IMR-90 (cell line): ENCODE measurements around the gene HOXD9. TPM values are rescaled to one million over a fixed set of nuclear protein-coding genes. Genes with fewer than 3 reads are reported as not detected.

Source experiments
- ATAC-seq: fragments of 200-7000 bp; cut with Tn5 transposase; 2 replicates; pipeline ENCODE4 v1.9.1; 2020; ENCODE audit warnings: low read depth, mild to moderate bottlenecking, moderate library complexity
- BruUV-seq: library from RNA; stranded (reverse); fragments of 400-500 nt; replicated peaks from 2 replicates; lab custom pipeline; 2021; lab: Mats Ljungman, UMichigan
- CTCF ChIA-PET: fragments of 300-600 bp; formaldehyde crosslinking; extraction: SDS; loops from one replicate; lab custom pipeline; 2021; ENCODE audit warnings: antibody characterized with exemption; lab: Yijun Ruan, JAX
- POLR2A ChIA-PET: fragments of 300-600 bp; sonication (Branson Sonifier 250); formaldehyde crosslinking; loops from one replicate; lab custom pipeline; 2022; ENCODE audit warnings: antibody characterized with exemption; ENCODE audit not compliant: unreplicated experiment; lab: Charles Lee
- DNase-seq: peaks from one replicate; pipeline ENCODE4 v3.0.0; 2013
- H2AFZ ChIP-seq: replicated peaks from 2 replicates; pipeline ENCODE3; 2013; ENCODE audit warnings: low read length, mild to moderate bottlenecking; ENCODE audit not compliant: poor library complexity
- H2AK5ac ChIP-seq: 2 replicates; pipeline ENCODE4 v1.6.1; 2013; ENCODE audit warnings: low read depth, low read length, inconsistent platforms
- H2AK9ac ChIP-seq: replicated peaks from 2 replicates; pipeline ENCODE3; 2013; ENCODE audit warnings: mild to moderate bottlenecking, low read depth, low read length, moderate library complexity; ENCODE audit not compliant: poor library complexity
- H2BK120ac ChIP-seq: 2 replicates; pipeline ENCODE4 v1.6.1; 2013; ENCODE audit warnings: low read depth, low read length, inconsistent platforms
- H2BK15ac ChIP-seq: 3 replicates; pipeline ENCODE4 v1.6.1; 2013; ENCODE audit warnings: low read depth, low read length, inconsistent platforms
- H2BK20ac ChIP-seq: 2 replicates; pipeline ENCODE4 v1.6.1; 2013; ENCODE audit warnings: low read depth, mild to moderate bottlenecking, inconsistent platforms, low read length, moderate library complexity
- H2BK5ac ChIP-seq: 2 replicates; pipeline ENCODE4 v1.6.1; 2013; ENCODE audit warnings: mild to moderate bottlenecking, low read depth, low read length, inconsistent platforms; ENCODE audit not compliant: poor library complexity, severe bottlenecking
- H3K14ac ChIP-seq: replicated peaks from 2 replicates; pipeline ENCODE4 v1.6.1; 2013; ENCODE audit warnings: low read depth, low read length, inconsistent platforms
- H3K18ac ChIP-seq: 2 replicates; pipeline ENCODE4 v1.6.1; 2013; ENCODE audit warnings: low read depth, low read length, control low read depth
- H3K23ac ChIP-seq: 2 replicates; pipeline ENCODE4 v1.6.1; 2013; ENCODE audit warnings: low read depth, low read length, inconsistent platforms
- H3K27ac ChIP-seq: 2 replicates; pipeline ENCODE4 v1.5.1; 2013; ENCODE audit warnings: mild to moderate bottlenecking, control low read depth, low read length; ENCODE audit not compliant: insufficient read depth
- H3K27me3 ChIP-seq: 2 replicates; pipeline ENCODE4 v1.6.1; 2013; ENCODE audit warnings: low read length; ENCODE audit not compliant: control insufficient read depth, insufficient read depth
- H3K36me3 ChIP-seq: 2 replicates; pipeline ENCODE4 v1.6.1; 2013; ENCODE audit warnings: low read length, mixed read lengths; ENCODE audit not compliant: control insufficient read depth, insufficient read depth
- H3K4ac ChIP-seq: 2 replicates; pipeline ENCODE4 v1.6.1; 2013; ENCODE audit warnings: low read depth, low read length, inconsistent platforms
- H3K4me1 ChIP-seq: 2 replicates; pipeline ENCODE4 v1.6.1; 2013; ENCODE audit warnings: low read length, mixed read lengths; ENCODE audit not compliant: control insufficient read depth, insufficient read depth
- H3K4me2 ChIP-seq: 2 replicates; pipeline ENCODE4 v1.6.1; 2013; ENCODE audit warnings: low read depth, mild to moderate bottlenecking, control low read depth, low read length, moderate library complexity
- H3K4me3 ChIP-seq: 2 replicates; pipeline ENCODE4 v1.5.1; 2013; ENCODE audit warnings: low read depth, mild to moderate bottlenecking, control low read depth, low read length, moderate library complexity; ENCODE audit not compliant: insufficient read depth
- H3K56ac ChIP-seq: 2 replicates; pipeline ENCODE4 v1.6.1; 2013; ENCODE audit warnings: low read length, inconsistent platforms; ENCODE audit not compliant: insufficient read depth; ENCODE audit errors: extremely low read depth
- H3K79me1 ChIP-seq, 2 experiments: 2 replicates each; pipeline ENCODE4 v1.6.1; 2013; ENCODE audit warnings: low read length in 2 of 2, inconsistent platforms in 1 of 2, low read depth in 1 of 2
- H3K9ac ChIP-seq: 2 replicates; pipeline ENCODE4 v1.6.1; 2013; ENCODE audit warnings: low read depth, low read length, control low read depth
- H3K9me1 ChIP-seq: 2 replicates; pipeline ENCODE4 v1.6.1; 2013; ENCODE audit warnings: low read length, inconsistent platforms; ENCODE audit not compliant: insufficient read depth
- H3K9me3 ChIP-seq: 2 replicates; pipeline ENCODE4 v1.6.1; 2013; ENCODE audit warnings: low read length; ENCODE audit not compliant: control insufficient read depth, insufficient read depth
- H4K20me1 ChIP-seq: 2 replicates; pipeline ENCODE4 v1.6.1; 2013; ENCODE audit warnings: low read length, inconsistent platforms; ENCODE audit not compliant: insufficient read depth
- H4K5ac ChIP-seq: 2 replicates; pipeline ENCODE4 v1.6.1; 2013; ENCODE audit warnings: mild to moderate bottlenecking, low read depth, low read length, control low read depth
- H4K8ac ChIP-seq, 2 experiments: 2 replicates each; pipeline ENCODE4 v1.6.1; 2013; ENCODE audit warnings: low read depth in 2 of 2, low read length in 2 of 2, control low read depth in 1 of 2, inconsistent platforms in 1 of 2
- H4K91ac ChIP-seq: 2 replicates; pipeline ENCODE4 v1.6.1; 2013; ENCODE audit warnings: low read depth, low read length, inconsistent platforms; ENCODE audit not compliant: insufficient read depth
- CEBPB ChIP-seq: IDR thresholded peaks from 2 replicates; pipeline ENCODE4 v1.6.1; 2012; ENCODE audit warnings: low read depth, low read length, improper control_type of control experiment
- CHD1 ChIP-seq: IDR thresholded peaks from 2 replicates; pipeline ENCODE4 v1.6.1; 2012; ENCODE audit warnings: low read depth, low read length, improper control_type of control experiment
- MXI1 ChIP-seq: IDR thresholded peaks from 2 replicates; pipeline ENCODE4 v1.6.1; 2012; ENCODE audit warnings: low read depth, mild to moderate bottlenecking, low read length, moderate library complexity, borderline replicate concordance
- NFE2L2 ChIP-seq: fragments of 150-350 bp; IDR thresholded peaks from 2 replicates; pipeline ENCODE4 v1.6.1; 2016; ENCODE audit warnings: low read depth, mild to moderate bottlenecking, low read length
- RCOR1 ChIP-seq: IDR thresholded peaks from 2 replicates; pipeline ENCODE4 v1.6.1; 2012; ENCODE audit warnings: mild to moderate bottlenecking, low read length, improper control_type of control experiment; ENCODE audit not compliant: insufficient replicate concordance
- RFX5 ChIP-seq: IDR thresholded peaks from 2 replicates; pipeline ENCODE4 v1.8.0; 2012; ENCODE audit warnings: low read depth, mild to moderate bottlenecking, low read length, moderate library complexity
- SMC3 ChIP-seq: fragments of 150-350 bp; IDR thresholded peaks from 2 replicates; pipeline ENCODE4 v1.6.1; 2016; ENCODE audit warnings: low read depth, mild to moderate bottlenecking, antibody characterized with exemption, low read length, moderate library complexity
- WGBS, 2 experiments: methylation state at CpG; one replicate each; pipeline versions ENCODE4 v1.1.5 to v1.1.7; 2013; ENCODE audit warnings: missing lambda C conversion rate in 2 of 2; ENCODE audit not compliant: insufficient read length in 1 of 2; ENCODE audit errors: extremely low coverage in 2 of 2; 5-methylcytosine and 5-hydroxymethylcytosine counted together
- dilution Hi-C: fragments of 300-500 bp; cut with HindIII; formaldehyde crosslinking; loops from one replicate; pipeline ENCODE4 v1.14.3; 2018; ENCODE audit warnings: low sequenced_read_pairs; ENCODE audit not compliant: unreplicated experiment
- in situ Hi-C: fragments of 300-500 bp; cut with MboI; formaldehyde crosslinking; loops from 3 replicates; pipeline ENCODE4 v1.14.3; 2019; ENCODE audit warnings: low sequenced_read_pairs, inconsistent platforms, mixed read lengths
- intact Hi-C: fragments of 100-400 bp; cut with micrococcal nuclease; formaldehyde crosslinking; loops from 2 replicates; pipeline ENCODE4 v1.10.0; 2022
- polyA plus RNA-seq, 3 experiments: library from polyadenylated mRNA; depleted of rRNA; stranded (reverse); fragments of >200 nt; gene quantifications; 2 replicates each; pipeline ENCODE4 v1.2.3, GENCODE V29; 2012; ENCODE audit warnings: low replicate concordance in 1 of 3
- total RNA-seq: library from RNA; depleted of rRNA; stranded (reverse); fragments of >200 nt; gene quantifications from 2 replicates; pipeline ENCODE4 v1.2.3, GENCODE V29; 2012

Gene HOXD9
- total and polyA plus RNA-seq, 2 of the 4 experiments (the other 2 are of a cell fraction), result not detected

DNA sequence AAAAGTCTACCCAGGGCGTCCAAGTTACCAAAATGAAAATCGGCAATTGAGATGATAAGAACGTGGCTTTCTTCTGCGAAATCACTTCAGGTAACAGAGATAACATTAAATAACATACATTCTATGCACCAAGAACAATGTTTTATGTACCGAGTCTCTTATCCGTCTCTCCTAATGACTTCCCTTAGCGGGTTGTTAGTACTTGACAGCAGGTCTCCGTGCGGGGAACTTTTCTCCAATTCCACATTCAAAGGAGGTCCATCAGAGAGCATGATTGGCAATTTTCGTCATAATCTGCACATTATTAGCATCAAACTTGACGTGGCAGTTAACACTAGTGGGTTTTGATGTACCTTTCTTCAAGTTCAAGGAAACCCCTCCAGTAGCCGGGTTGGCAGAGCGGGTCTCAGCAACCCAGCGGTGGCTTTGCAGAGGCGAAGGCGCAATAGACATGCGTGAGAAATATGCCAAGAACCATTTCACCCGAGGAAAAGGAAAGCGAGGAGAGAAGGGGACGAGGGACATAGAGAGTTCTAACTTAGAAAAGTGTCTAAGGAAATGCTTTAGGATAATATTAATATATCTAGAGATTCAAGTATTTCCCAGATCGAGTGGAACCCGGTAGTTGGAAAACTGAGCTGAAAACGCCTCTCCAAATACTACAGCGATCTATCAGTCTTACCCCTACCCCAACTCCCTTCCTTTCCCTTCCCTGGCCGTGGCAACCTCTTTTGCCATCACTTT lies 43.8 kb upstream of the HOXD9 start:
- H3K14ac ChIP-seq, result no peak overlapping the region
- ChIA-PET POLR2A (no interaction called here), CTCF (interaction anchor here (1.0 kb wide), 1 partner anchor 389 kb away, joined by 3 read pairs; no protein-coding TSS in a partner anchor)
- H4K8ac ChIP-seq, result no peak overlapping the region
- H3K4me3 ChIP-seq, result no peak overlapping the region
- H2BK15ac ChIP-seq, result no peak overlapping the region
- no peak overlapping the region for H2AFZ ChIP-seq
- H2AK9ac ChIP-seq, result no peak overlapping the region
- peaks cover 21% of the 10 kb centered on the region for H3K9me3 ChIP-seq
- ATAC-seq (no peak), DNase-seq (no peak)
- H3K4me2 ChIP-seq, result no peak overlapping the region; the same call in 1 of the 2 replicates
- no peak overlapping the region for H3K9ac ChIP-seq
- peaks cover 1% of the 10 kb centered on the region for H3K4me1 ChIP-seq
- peaks cover 3% of the 10 kb centered on the region; the same call in 1 of the 2 replicates for H4K20me1 ChIP-seq
- no peak overlapping the region for H3K56ac ChIP-seq
- no peak overlapping the region for H3K18ac ChIP-seq
- no peak overlapping the region for H4K91ac ChIP-seq
- no peaks in the 10 kb centered on the region for H3K36me3 ChIP-seq
- no peak overlapping the region for H2AK5ac ChIP-seq
- BruUV-seq, result no TSS peak
- no peak overlapping the region for H2BK120ac ChIP-seq
- H3K27ac ChIP-seq, result no peak overlapping the region
- no peak overlapping the region for H3K4ac ChIP-seq
- 3% methylated on average over 13 of the region's 25 CpGs; no CpG with 5 or more reads in 1 of the 2 experiments for WGBS, 2 experiments
- H3K23ac ChIP-seq, result no peak overlapping the region
- no peak overlapping the region for H2BK20ac ChIP-seq
- H4K5ac ChIP-seq, result no peak overlapping the region
- dilution Hi-C loops (no loop called here), in situ Hi-C loops (loop anchor here (25.0 kb wide), 2 partner anchors 1041 to 1341 kb away; no protein-coding TSS in a partner anchor), intact Hi-C loops (no loop called here)
- no peak overlapping the region for H2BK5ac ChIP-seq
- no peaks in the 10 kb centered on the region for H3K9me1 ChIP-seq
- no peaks in the 10 kb centered on the region for H3K79me1 ChIP-seq
- peaks cover 84% of the 10 kb centered on the region for H3K27me3 ChIP-seq
- TF ChIP-seq CHD1 (no peak), CEBPB (no peak), SMC3 (no peak), NFE2L2 (no peak), RFX5 (no peak), RCOR1 (no peak), MXI1 (no peak)
